Erythroblast (primary cell): ENCODE measurements around the gene MELTF.

ENCODE experiments used
- GATA1 ChIP-seq: IDR thresholded peaks from 2 replicates; pipeline ENCODE4 v1.6.1; 2011; ENCODE audit warnings: low read depth, mild to moderate bottlenecking, control low read depth, low read length, moderate library complexity
- POLR2A ChIP-seq: IDR thresholded peaks from 2 replicates; pipeline ENCODE4 v1.6.1; 2011; ENCODE audit warnings: mild to moderate bottlenecking, low read length

DNA sequence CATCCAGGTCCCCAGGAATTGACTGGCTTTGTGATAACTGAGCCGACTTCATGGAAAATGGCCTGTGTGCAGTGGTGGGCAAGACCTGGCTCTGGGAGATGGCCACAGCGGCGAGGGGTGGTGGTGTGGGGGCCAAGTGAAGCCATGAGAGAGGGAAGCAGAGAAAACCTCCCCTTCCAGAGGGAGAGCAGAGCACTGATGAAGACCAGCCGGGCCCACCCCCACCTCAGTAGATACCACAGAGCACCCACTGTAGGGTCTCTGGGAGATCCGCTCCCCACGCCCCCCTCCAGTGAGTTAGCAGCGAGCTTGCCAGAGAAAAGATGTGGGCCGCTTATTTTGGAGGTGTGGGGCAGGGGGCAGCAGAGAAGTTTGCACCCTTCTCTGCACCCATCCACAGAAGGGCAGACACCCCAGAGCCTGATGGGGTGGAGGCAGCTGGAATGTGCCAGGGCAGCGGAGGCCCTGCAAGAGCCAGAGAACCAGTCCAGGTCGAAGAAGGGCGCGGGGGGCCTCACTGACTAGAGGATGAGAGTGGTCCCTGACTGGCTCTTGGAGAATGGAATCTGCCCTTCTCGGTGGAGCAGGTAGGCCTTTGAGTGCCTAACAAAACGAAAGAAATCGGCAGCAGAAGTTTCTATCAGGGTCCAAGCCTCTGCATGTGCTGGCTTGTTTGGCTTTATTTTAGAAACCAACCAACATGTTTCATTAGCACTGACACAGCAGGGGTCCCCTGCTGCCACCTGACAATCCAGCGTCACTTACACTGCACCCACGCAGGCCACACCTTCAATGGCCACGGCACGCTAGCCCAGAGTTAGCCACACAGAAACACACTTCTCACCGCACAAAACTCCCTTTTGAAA, 28.3 kb downstream of the MELTF start:
- TF ChIP-seq POLR2A, result no peak
- no peak for TF ChIP-seq GATA1
